Stimulated activated CD4-positive, alpha-beta T cell treated with anti-CD3 and anti-CD28 coated beads, Interleukin-12 subunit alpha, Interleukin-12 subunit beta, amount 100 ng/mL, for 24 hours (primary cell): ENCODE data around the gene UPK3A.

Source experiments
- DNase-seq, 2 experiments: peaks; one replicate each; pipeline ENCODE4 v3.0.0-alpha.2; 2020; ENCODE audit warnings: low read depth in 2 of 2

Gene UPK3A

GRCh38 chr22:45329530-45329936 is 44.8 kb downstream of the UPK3A start:
- DNase-seq = no peak

- DNase-seq = no peak
Measured at GRCh38 chr22:45330548-45330947, 45.8 kb downstream of the UPK3A start.

- DNase-seq = no peak
Measured at GRCh38 chr22:45331486-45331885, 46.7 kb downstream of the UPK3A start.

- no peak for DNase-seq
Measured at GRCh38 chr22:45332001-45332400, 47.3 kb downstream of the UPK3A start.

- DNase-seq = no peak
Measured at GRCh38 chr22:45334068-45334467, 49.3 kb downstream of the UPK3A start.

- DNase-seq = no peak
Measured at GRCh38 chr22:45334528-45334927, 49.8 kb downstream of the UPK3A start.

- DNase-seq = no peak
Measured at GRCh38 chr22:45335021-45335818, 50.5 kb downstream of the UPK3A start.

- DNase-seq = no peak
Measured at GRCh38 chr22:45335854-45336522, 51.2 kb downstream of the UPK3A start.

GRCh38 chr22:45336971-45337431 is 52.3 kb downstream of the UPK3A start:
- no peak for DNase-seq

GRCh38 chr22:45337536-45337935 is 52.8 kb downstream of the UPK3A start:
- no peak for DNase-seq

GRCh38 chr22:45338795-45339194 is 54.0 kb downstream of the UPK3A start:
- no peak for DNase-seq

- DNase-seq = no peak
Measured at GRCh38 chr22:45340323-45340722, 55.6 kb downstream of the UPK3A start.

GRCh38 chr22:45341498-45341897 is 56.7 kb downstream of the UPK3A start:
- DNase-seq = peak; percentile 17 to 36

GRCh38 chr22:45343143-45343542 is 58.4 kb downstream of the UPK3A start:
- no peak for DNase-seq

- no peak for DNase-seq
Measured at GRCh38 chr22:45344334-45344733, 59.6 kb downstream of the UPK3A start.
